GM12864 (cell line): Measurements from ENCODE around the gene LCAT.

Experiments used
- DNase-seq: peaks from one replicate; pipeline ENCODE4 v3.0.0-alpha.2; 2011; ENCODE audit warnings: low read depth
- H3K4me3 ChIP-seq: 2 replicates; pipeline ENCODE4 v1.5.1; 2011; ENCODE audit warnings: mild to moderate bottlenecking, low read depth, low read length, control low read depth
- TF ChIP-seq, protein P1 (sequence below): IDR thresholded peaks from 2 replicates; pipeline ENCODE4 v1.5.1; 2011; ENCODE audit warnings: low read depth, mild to moderate bottlenecking, moderate library complexity, low read length, control low read depth, inconsistent platforms; ENCODE audit errors: missing control alignments

The LCAT gene

DNA sequence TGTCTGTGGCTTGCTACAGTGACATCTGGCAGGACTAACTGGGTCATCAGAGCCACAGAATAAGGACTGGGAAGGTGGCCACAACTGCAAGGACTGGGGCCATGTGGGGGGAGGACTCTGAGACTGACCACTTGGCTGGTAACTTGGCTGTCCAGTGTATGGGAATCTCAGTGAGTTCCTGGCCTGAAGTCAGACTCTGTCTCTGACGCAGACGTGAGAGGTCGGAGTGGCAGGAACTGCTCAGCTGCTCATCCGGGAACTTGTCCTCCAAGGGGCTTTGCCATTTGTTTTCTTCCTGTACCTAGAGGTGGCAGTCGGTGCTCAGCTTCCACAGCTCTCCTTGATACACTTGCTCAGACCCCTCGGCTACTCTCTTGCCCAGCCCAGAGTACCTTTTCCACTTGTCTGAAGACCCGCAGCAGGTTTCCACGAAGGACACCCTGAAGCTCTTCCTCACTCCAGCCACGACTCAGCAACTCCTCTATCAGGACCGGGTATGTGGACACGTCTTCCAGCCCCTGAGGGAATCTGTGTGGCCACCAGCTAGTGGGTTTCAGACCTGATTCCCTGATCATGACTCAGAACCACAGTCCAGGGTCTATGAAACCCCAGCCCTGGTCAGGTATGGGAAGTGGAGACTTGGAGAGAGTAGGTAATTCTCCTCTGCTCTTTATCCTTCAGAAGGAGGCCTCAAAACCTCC is 43.7 kb upstream of the LCAT start:
- TF ChIP-seq, protein P1, sequence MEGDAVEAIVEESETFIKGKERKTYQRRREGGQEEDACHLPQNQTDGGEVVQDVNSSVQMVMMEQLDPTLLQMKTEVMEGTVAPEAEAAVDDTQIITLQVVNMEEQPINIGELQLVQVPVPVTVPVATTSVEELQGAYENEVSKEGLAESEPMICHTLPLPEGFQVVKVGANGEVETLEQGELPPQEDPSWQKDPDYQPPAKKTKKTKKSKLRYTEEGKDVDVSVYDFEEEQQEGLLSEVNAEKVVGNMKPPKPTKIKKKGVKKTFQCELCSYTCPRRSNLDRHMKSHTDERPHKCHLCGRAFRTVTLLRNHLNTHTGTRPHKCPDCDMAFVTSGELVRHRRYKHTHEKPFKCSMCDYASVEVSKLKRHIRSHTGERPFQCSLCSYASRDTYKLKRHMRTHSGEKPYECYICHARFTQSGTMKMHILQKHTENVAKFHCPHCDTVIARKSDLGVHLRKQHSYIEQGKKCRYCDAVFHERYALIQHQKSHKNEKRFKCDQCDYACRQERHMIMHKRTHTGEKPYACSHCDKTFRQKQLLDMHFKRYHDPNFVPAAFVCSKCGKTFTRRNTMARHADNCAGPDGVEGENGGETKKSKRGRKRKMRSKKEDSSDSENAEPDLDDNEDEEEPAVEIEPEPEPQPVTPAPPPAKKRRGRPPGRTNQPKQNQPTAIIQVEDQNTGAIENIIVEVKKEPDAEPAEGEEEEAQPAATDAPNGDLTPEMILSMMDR: no peak
- DNase-seq: no peak

DNA sequence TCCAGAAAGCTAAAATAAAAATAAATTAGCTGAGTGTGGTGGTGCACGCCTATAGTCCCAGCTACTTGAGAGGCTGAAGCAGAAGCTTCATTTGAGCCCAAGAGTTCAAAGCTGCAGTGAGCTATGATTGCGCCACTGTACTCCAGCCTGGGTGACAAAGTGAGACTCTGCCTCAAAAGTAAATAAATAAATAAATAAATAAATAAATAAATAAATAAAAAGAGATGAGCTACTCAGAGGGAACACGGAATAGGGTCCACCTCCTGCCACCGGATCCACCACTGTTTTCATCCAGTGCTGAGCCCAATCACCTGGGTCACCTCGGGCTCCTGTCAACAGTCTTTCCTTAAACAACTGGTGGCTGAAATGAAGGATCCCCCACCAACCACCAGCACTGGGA is 43.0 kb upstream of the LCAT start:
- H3K4me3 ChIP-seq: no peak overlapping the region
- TF ChIP-seq, protein P1: no peak
- DNase-seq: no peak

More for the DNA sequence above, 43.7 kb upstream of the LCAT start:
- no peak overlapping the region for H3K4me3 ChIP-seq

DNA sequence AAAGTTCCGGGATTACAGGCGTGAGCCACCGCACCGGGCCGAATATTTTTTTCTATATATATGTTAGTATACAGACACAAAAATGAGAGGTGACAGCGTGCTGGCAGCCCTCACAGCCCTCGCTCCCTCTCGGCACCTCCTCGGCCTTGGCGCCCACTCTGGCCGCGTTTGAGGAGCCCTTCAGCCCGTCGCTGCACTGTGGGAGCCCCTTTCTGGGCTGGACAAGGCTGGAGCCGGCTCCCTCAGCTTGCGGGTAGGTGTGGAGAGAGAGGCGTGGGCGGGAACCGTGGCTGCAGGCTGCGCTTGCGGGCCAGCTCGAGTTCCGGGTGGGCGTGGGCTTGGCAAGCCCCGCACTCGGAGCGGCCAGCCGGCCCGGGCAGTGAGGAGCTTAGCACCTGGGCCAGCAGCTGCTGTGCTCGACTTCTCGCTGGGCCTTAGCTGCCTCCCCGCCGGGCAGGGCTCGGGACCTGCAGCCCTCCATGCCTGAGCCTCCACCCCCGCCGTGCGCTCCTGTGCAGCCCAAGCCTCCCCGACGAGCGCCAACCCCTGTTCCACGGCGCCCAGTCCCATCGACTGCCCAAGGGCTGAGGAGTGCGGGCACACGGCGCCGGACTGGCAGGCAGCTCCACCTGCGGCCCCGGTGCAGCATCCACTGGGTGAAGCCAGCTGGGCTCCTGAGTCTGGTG is 38.2 kb upstream of the LCAT start:
- DNase-seq: no peak
- no peak overlapping the region for H3K4me3 ChIP-seq
- TF ChIP-seq, protein P1: no peak

DNA sequence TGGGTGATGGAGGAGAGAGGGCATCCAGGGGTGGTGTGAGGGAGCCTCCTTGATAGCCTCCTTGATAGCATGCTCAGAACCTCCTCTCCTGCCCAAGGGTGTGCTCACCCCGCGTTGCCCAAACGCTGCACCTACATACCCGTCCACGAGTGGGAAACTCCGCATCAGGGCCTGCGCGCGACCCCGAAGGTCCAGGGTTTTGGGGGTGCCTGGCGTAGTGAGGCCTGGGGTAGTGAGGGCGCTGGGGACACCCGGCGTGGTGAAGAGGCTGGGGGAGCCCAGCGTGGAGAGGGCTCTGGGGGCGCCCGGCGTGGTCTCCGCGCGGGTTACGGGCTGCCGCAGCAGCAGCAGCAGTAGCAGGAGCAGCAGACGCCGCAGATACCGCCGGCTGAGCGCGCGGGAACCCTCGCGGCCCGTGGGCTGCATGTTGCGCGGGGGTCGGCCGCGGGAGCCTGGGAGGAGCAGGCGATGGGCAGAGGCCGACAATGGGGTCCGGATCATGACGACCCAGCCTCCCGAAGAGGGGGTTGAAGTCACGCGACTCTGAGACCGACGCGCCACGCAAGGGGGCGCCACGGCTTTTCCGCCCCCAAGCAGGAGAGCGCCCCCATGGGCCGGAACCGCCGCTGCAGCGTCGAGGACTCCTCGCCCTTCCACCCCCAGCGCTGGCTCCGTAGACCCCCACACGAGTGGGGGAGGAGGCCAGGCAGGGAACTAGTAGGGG is 36.2 kb upstream of the LCAT start, which contains the start of gene DPEP3:
TSS of gene DPEP3 (minus strand) at position 545 of the 724 bp plus-strand sequence. CDS start at position 426, 119 bp downstream.
- H3K4me3 ChIP-seq: no peak within 1 kb of the TSS
- no peak for DNase-seq
- TF ChIP-seq, protein P1: peak; percentile 24

DNA sequence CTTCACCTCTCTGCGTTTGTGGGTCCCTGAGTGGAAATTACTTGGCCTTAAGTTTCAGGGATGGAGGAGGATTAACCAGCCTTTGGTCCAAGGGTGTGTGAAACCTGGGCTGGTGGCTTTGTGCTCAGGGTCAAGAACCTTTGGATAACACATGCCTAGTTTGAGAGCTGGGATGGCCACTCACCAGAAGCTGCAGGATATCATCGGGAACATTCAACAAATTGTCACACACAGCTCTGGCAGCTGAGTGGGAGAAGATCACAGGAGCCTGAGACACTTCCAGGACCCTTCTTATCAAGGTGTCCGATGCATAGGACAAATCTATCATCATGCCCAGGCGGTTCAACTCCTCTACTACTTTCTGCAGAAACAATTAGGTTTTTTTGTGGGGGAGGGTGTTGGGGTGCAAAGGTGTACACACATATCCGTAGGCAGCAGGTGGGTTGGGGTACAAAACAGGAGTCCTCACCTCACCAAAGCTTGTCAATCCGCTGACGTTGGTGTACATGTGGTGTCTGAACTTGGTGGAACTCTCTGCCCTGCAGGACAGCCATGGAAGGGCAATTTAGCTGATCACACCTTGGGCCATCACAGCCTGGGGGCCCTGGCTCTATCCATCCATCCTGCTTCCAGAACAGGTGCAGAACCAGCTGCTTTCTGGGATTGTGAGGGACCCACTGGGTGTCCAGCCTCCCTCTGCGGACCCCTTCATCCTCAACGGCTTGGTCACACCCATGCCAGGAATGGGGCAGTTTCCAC is 33.7 kb upstream of the LCAT start:
- TF ChIP-seq, protein P1: peak; percentile 12
- no peak overlapping the region for H3K4me3 ChIP-seq
- DNase-seq: no peak

DNA sequence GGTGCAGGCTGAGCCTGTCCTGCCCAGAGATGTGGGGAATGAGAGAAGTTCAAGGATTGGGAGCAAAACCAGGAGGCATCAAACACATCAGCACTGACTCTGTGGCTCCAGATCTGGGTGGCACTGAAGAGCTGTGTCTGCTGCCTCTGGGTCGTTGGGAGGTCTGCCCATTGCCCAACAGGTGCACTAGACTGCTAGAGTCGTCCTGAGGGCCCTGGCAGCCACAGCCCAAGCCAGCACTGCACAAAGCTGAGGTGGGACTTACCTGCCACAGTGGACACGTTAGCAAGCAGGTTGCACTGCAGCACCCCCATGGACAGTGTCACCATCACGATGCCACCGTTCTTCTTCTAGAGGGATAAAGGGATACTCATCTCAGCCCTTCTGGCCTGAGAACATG is 33.1 kb upstream of the LCAT start:
- H3K4me3 ChIP-seq: no peak overlapping the region
- DNase-seq: no peak
- TF ChIP-seq, protein P1: no peak
